Astrocyte (in vitro differentiated cells and primary cell): ENCODE data around the gene S100A12.

Experiments used
- EZH2 ChIP-seq: IDR thresholded peaks from 2 replicates; pipeline ENCODE4 v1.6.1; 2012; ENCODE audit warnings: mild to moderate bottlenecking, low read length, inconsistent platforms; ENCODE audit not compliant: insufficient read depth
- TF ChIP-seq, protein P1 (sequence below): IDR thresholded peaks from 2 replicates; pipeline ENCODE4 v1.5.1; 2011; ENCODE audit warnings: low read depth, mild to moderate bottlenecking, inconsistent platforms, low read length, moderate library complexity; ENCODE audit not compliant: insufficient read depth

GRCh38 chr1:153375511-153375910 lies at the start of gene S100A12:
- TF ChIP-seq, protein P1, sequence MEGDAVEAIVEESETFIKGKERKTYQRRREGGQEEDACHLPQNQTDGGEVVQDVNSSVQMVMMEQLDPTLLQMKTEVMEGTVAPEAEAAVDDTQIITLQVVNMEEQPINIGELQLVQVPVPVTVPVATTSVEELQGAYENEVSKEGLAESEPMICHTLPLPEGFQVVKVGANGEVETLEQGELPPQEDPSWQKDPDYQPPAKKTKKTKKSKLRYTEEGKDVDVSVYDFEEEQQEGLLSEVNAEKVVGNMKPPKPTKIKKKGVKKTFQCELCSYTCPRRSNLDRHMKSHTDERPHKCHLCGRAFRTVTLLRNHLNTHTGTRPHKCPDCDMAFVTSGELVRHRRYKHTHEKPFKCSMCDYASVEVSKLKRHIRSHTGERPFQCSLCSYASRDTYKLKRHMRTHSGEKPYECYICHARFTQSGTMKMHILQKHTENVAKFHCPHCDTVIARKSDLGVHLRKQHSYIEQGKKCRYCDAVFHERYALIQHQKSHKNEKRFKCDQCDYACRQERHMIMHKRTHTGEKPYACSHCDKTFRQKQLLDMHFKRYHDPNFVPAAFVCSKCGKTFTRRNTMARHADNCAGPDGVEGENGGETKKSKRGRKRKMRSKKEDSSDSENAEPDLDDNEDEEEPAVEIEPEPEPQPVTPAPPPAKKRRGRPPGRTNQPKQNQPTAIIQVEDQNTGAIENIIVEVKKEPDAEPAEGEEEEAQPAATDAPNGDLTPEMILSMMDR = no peak
- no peak for TF ChIP-seq EZH2
